H1 (cell line): ENCODE data around the gene ISG15. TPM values are rescaled to one million over a fixed set of nuclear protein-coding genes. Genes with fewer than 3 reads are reported as not detected.

Experiments
- CTCF ChIA-PET: fragments of 300-600 bp; sonication (Branson Sonifier 250); formaldehyde crosslinking; loops from one replicate; lab custom pipeline; 2021; ENCODE audit not compliant: partially characterized antibody; lab: Charles Lee
- POLR2A ChIA-PET: fragments of 300-600 bp; sonication (Branson Sonifier 250); formaldehyde crosslinking; loops from one replicate; lab custom pipeline; 2021; ENCODE audit warnings: inconsistent platforms; ENCODE audit not compliant: partially characterized antibody; lab: Charles Lee
- DNase-seq, 2 experiments: peaks; one replicate each; pipeline versions ENCODE4 v3.0.0 to v3.0.0-alpha.2; 2010 to 2022; ENCODE audit warnings: low spot score in 2 of 2, low read depth in 1 of 2, mixed read lengths in 1 of 2
- FAIRE-seq: peaks from 2 replicates; lab custom pipeline; 2011; peaks lifted over from hg19 to GRCh38; lab: Jason Lieb, UNC
- H2AFZ ChIP-seq: 2 replicates; pipeline ENCODE4 v1.8.1; 2012; ENCODE audit warnings: low read length, inconsistent platforms
- H2AK5ac ChIP-seq: 2 replicates; pipeline ENCODE4 v1.6.1; 2013; ENCODE audit warnings: low read depth, low read length
- H2BK120ac ChIP-seq: replicated peaks from 2 replicates; pipeline ENCODE3; 2013; ENCODE audit warnings: low read depth, low read length, inconsistent platforms
- H2BK12ac ChIP-seq: 2 replicates; pipeline ENCODE4 v1.6.1; 2013; ENCODE audit warnings: low read depth, low read length
- H2BK15ac ChIP-seq: 2 replicates; pipeline ENCODE4 v1.6.1; 2013; ENCODE audit warnings: low read length
- H2BK20ac ChIP-seq: 2 replicates; pipeline ENCODE4 v1.6.1; 2013; ENCODE audit warnings: low read length
- H2BK5ac ChIP-seq: 2 replicates; pipeline ENCODE4 v1.6.1; 2013; ENCODE audit warnings: low read depth, low read length
- H3K14ac ChIP-seq: 2 replicates; pipeline ENCODE4 v1.6.1; 2013; ENCODE audit warnings: inconsistent platforms; ENCODE audit not compliant: insufficient read length
- H3K18ac ChIP-seq: 2 replicates; pipeline ENCODE4 v1.6.1; 2013; ENCODE audit warnings: low read length; ENCODE audit errors: extremely low read depth
- H3K23ac ChIP-seq: 2 replicates; pipeline ENCODE4 v1.6.1; 2013; ENCODE audit warnings: inconsistent platforms; ENCODE audit not compliant: insufficient read length
- H3K23me2 ChIP-seq: 2 replicates; pipeline ENCODE4 v1.6.1; 2013; ENCODE audit warnings: low read depth, low read length
- H3K27ac ChIP-seq: 2 replicates; pipeline ENCODE4 v1.6.1; 2011; ENCODE audit warnings: low read depth, low read length, inconsistent platforms
- H3K27me3 ChIP-seq, 4 experiments: replicated peaks in 1 of 4; 1 replicate in 1 of 4; 2 replicates in 3 of 4; pipeline versions ENCODE4 v1.6.1 to v1.8.1; 2011 to 2013; ENCODE audit warnings: low read length in 3 of 4, mild to moderate bottlenecking in 3 of 4, inconsistent platforms in 2 of 4, mixed read lengths in 2 of 4, moderate library complexity in 1 of 4; ENCODE audit not compliant: control insufficient read depth in 3 of 4, insufficient read depth in 3 of 4; ENCODE audit errors: extremely low read depth in 1 of 4
- H3K36me3 ChIP-seq, 4 experiments: 2 replicates each; pipeline versions ENCODE4 v1.6.1 to v1.8.1; 2011 to 2013; ENCODE audit warnings: mild to moderate bottlenecking in 4 of 4, low read length in 3 of 4, moderate library complexity in 2 of 4, control low read depth in 1 of 4, inconsistent platforms in 1 of 4; ENCODE audit not compliant: insufficient read depth in 4 of 4, control insufficient read depth in 2 of 4
- H3K4ac ChIP-seq: replicated peaks from 2 replicates; pipeline ENCODE3; 2013; ENCODE audit warnings: low read length, low read depth, mixed read lengths, inconsistent platforms; ENCODE audit not compliant: insufficient read length
- H3K4me1 ChIP-seq, 4 experiments: replicated peaks in 1 of 4; 1 replicate in 1 of 4; 2 replicates in 3 of 4; pipeline versions ENCODE4 v1.6.1 to v1.8.1; 2011 to 2013; ENCODE audit warnings: low read length in 3 of 4, inconsistent platforms in 2 of 4, mixed read lengths in 1 of 4; ENCODE audit not compliant: insufficient read depth in 4 of 4, control insufficient read depth in 3 of 4
- H3K4me2 ChIP-seq, 2 experiments: 2 replicates each; pipeline versions ENCODE4 v1.6.1 to v1.8.1; 2011 to 2013; ENCODE audit warnings: low read depth in 2 of 2, low read length in 2 of 2, control low read depth in 1 of 2, inconsistent platforms in 1 of 2, mild to moderate bottlenecking in 1 of 2; ENCODE audit not compliant: insufficient read depth in 1 of 2
- H3K4me3 ChIP-seq, 4 experiments: fragments of 200-600, 300-600 bp in 1 of 4; sonication (generic), shearing (Covaris generic), sonication (Bioruptor Twin) in 1 of 4; 2 replicates each; pipeline versions ENCODE4 v1.5.1 to v1.8.1; 2011 to 2016; ENCODE audit warnings: low read length in 4 of 4, low read depth in 3 of 4, control low read depth in 2 of 4, inconsistent platforms in 2 of 4, mild to moderate bottlenecking in 2 of 4, mixed read lengths in 1 of 4, moderate library complexity in 1 of 4; ENCODE audit not compliant: insufficient read depth in 2 of 4; ENCODE audit errors: extremely low read depth in 1 of 4
- H3K56ac ChIP-seq: replicated peaks from 2 replicates; pipeline ENCODE3; 2013; ENCODE audit warnings: low read depth, mild to moderate bottlenecking, mixed read lengths, low read length, inconsistent platforms; ENCODE audit not compliant: insufficient read length
- H3K79me1 ChIP-seq: 2 replicates; pipeline ENCODE4 v1.6.1; 2013; ENCODE audit warnings: low read depth, low read length, control low read depth
- H3K79me2 ChIP-seq, 2 experiments: 2 replicates each; pipeline versions ENCODE4 v1.6.1 to v1.8.1; 2012 to 2013; ENCODE audit warnings: low read length in 2 of 2, mild to moderate bottlenecking in 2 of 2, inconsistent platforms in 1 of 2; ENCODE audit not compliant: insufficient read depth in 2 of 2, control insufficient read depth in 1 of 2
- H3K9ac ChIP-seq, 4 experiments: replicated peaks in 1 of 4; 1 replicate in 1 of 4; 2 replicates in 3 of 4; pipeline versions ENCODE4 v1.6.1 to v1.8.1; 2011 to 2013; ENCODE audit warnings: low read depth in 3 of 4, low read length in 3 of 4, control low read depth in 2 of 4, mild to moderate bottlenecking in 2 of 4, moderate library complexity in 2 of 4, inconsistent platforms in 1 of 4; ENCODE audit errors: extremely low read depth in 1 of 4
- H3K9me3 ChIP-seq, 2 experiments: 2 replicates each; pipeline versions ENCODE4 v1.6.1 to v1.8.1; 2012 to 2013; ENCODE audit warnings: mild to moderate bottlenecking in 2 of 2, moderate library complexity in 2 of 2, control low read depth in 1 of 2, inconsistent platforms in 1 of 2, low read depth in 1 of 2, low read length in 1 of 2, mixed read lengths in 1 of 2; ENCODE audit not compliant: insufficient read depth in 2 of 2
- H4K20me1 ChIP-seq, 2 experiments: replicated peaks in 1 of 2; 2 replicates each; pipeline versions ENCODE3 to v1.8.1; 2011 to 2013; ENCODE audit warnings: inconsistent platforms in 2 of 2, low read length in 2 of 2, mild to moderate bottlenecking in 1 of 2; ENCODE audit not compliant: insufficient read depth in 2 of 2, control insufficient read depth in 1 of 2
- H4K5ac ChIP-seq: 2 replicates; pipeline ENCODE4 v1.6.1; 2013; ENCODE audit warnings: low read length, low read depth, mixed read lengths, inconsistent platforms; ENCODE audit not compliant: insufficient read length
- H4K8ac ChIP-seq: 2 replicates; pipeline ENCODE4 v1.8.0; 2013; ENCODE audit warnings: mild to moderate bottlenecking, moderate library complexity, low read length, inconsistent platforms; ENCODE audit not compliant: insufficient read depth; ENCODE audit errors: extremely low read depth
- H4K91ac ChIP-seq: replicated peaks from 2 replicates; pipeline ENCODE3; 2013; ENCODE audit warnings: low read length, mixed read lengths, inconsistent platforms; ENCODE audit not compliant: insufficient read length
- BACH1 ChIP-seq: IDR thresholded peaks from 2 replicates; pipeline ENCODE4 v1.6.1; 2012; ENCODE audit warnings: low read length, improper control_type of control experiment
- BCL11A ChIP-seq, 2 experiments: IDR thresholded peaks; one replicate each; pipeline ENCODE4 v1.6.1; 2011; ENCODE audit warnings: low read depth in 2 of 2, low read length in 2 of 2, mild to moderate bottlenecking in 2 of 2
- BRCA1 ChIP-seq: IDR thresholded peaks from 2 replicates; pipeline ENCODE4 v1.6.1; 2012; ENCODE audit warnings: low read depth, low read length, improper control_type of control experiment
- CBX5 ChIP-seq: fragments of 300-800, 300-1000 bp; sonication (generic); IDR thresholded peaks from 2 replicates; pipeline ENCODE4 v1.7.1; 2016; ENCODE audit warnings: antibody characterized with exemption, low read length, low read depth
- GABPA ChIP-seq: IDR thresholded peaks from 2 replicates; pipeline ENCODE4 v1.6.1; 2011; ENCODE audit warnings: mild to moderate bottlenecking, low read length, moderate library complexity, borderline replicate concordance; ENCODE audit not compliant: insufficient read depth
- KDM4A ChIP-seq: IDR thresholded peaks from one replicate; pipeline ENCODE4 v1.7.1; 2012; ENCODE audit warnings: low read depth, mild to moderate bottlenecking, moderate library complexity, low read length, inconsistent platforms; ENCODE audit not compliant: severe bottlenecking
- NANOG ChIP-seq: IDR thresholded peaks from 2 replicates; pipeline ENCODE4 v1.6.1; 2011; ENCODE audit warnings: low read length, low read depth, mild to moderate bottlenecking, inconsistent platforms; ENCODE audit not compliant: insufficient read depth, poor library complexity, severe bottlenecking
- RFX5 ChIP-seq: IDR thresholded peaks from 2 replicates; pipeline ENCODE4 v1.6.1; 2011; ENCODE audit warnings: low read depth, low read length, improper control_type of control experiment, borderline replicate concordance
- SP1 ChIP-seq: IDR thresholded peaks from 2 replicates; pipeline ENCODE4 v1.6.1; 2011; ENCODE audit warnings: low read depth, low read length
- TEAD4 ChIP-seq: IDR thresholded peaks from 2 replicates; pipeline ENCODE4 v1.6.1; 2012; ENCODE audit warnings: low read depth, low read length, inconsistent platforms, mixed read lengths
- ZNF274 ChIP-seq: IDR thresholded peaks from 2 replicates; pipeline ENCODE4 v1.7.0; 2012; ENCODE audit warnings: low read length, borderline replicate concordance; ENCODE audit errors: extremely low read depth
- WGBS, 2 experiments: shearing (Covaris generic) in 1 of 2; methylation state at CpG; one replicate each; pipeline versions ENCODE4 v1.1.6 to v1.1.7; 2013 to 2015; ENCODE audit warnings: low lambda C conversion rate in 2 of 2, mixed read lengths in 2 of 2, inconsistent platforms in 1 of 2, low coverage in 1 of 2, missing lambda C conversion rate in 1 of 2; ENCODE audit not compliant: insufficient replicate concordance in 2 of 2, insufficient coverage in 1 of 2, insufficient read length in 1 of 2; ENCODE audit errors: extremely low coverage in 1 of 2, missing lambda C conversion rate in 1 of 2; 5-methylcytosine and 5-hydroxymethylcytosine counted together
- polyA plus RNA-seq, 7 experiments: library from polyadenylated mRNA; depleted of rRNA in 3 of 7; stranded (reverse) in 5 of 7; unstranded in 2 of 7; fragments of >200 nt in 5 of 7; fragments of 200-250 nt in 2 of 7; gene quantifications; 1 replicate in 5 of 7; 2 replicates in 1 of 7; 4 replicates in 1 of 7; pipeline versions ENCODE4 v1.2.1 to v1.2.3, GENCODE V29; 2011 to 2013; ENCODE audit warnings: missing spikeins in 2 of 7, mixed read lengths in 2 of 7
- total RNA-seq: library from RNA; stranded (reverse); fragmentation: NEBNext Ultra II Directional; extraction: Animal tissue kit (Norgen Biotek cat#: 25700); gene quantifications from 2 replicates; pipeline ENCODE4 v1.2.1, GENCODE V29; 2021
- TF ChIP-seq, protein P1 (sequence below): IDR thresholded peaks from 2 replicates; pipeline ENCODE4 v1.6.1; 2012; ENCODE audit warnings: inconsistent platforms
- TF ChIP-seq, protein P2 (sequence below): IDR thresholded peaks from 2 replicates; pipeline ENCODE4 v1.6.1; 2012; ENCODE audit warnings: inconsistent platforms

ISG15 gene
- total and polyA plus RNA-seq, 2 of the 8 experiments (the other 6 are each of a cell fraction or from before 2014, with no cell fraction given), result 29.3 to 121 TPM

DNA sequence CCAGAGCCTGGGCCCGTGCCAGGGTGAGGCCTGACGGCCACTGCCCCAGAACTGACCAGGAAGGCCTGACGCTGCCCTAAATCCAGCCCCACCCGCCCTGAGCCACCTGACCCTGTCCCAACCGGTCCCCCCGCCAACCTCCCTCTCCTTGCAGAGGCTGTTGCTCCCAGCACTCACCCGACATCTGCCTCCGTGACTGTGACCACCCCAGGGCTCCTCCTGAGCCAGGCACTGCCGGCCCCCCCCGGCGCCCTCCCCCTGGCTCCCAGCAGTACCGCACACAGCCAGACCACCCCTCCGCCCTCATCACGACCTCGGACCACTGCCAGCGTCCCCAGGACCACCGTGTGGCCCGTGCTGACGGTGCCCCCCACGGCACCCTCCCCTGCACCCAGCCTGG lies 32.9 kb downstream of the ISG15 start:
- H4K5ac ChIP-seq, result no peak overlapping the region
- FAIRE-seq, result no peak
- 95% methylated on average over 15 of the region's 20 CpGs; no CpG with 5 or more reads in 1 of the 2 experiments for WGBS, 2 experiments
- H3K27me3 ChIP-seq, result no peaks in the 10 kb centered on the region
- no peaks in the 10 kb centered on the region for H3K23me2 ChIP-seq
- H3K18ac ChIP-seq, result no peak overlapping the region
- H3K4me3 ChIP-seq, result no peak overlapping the region
- no peak overlapping the region for H3K56ac ChIP-seq
- no peaks in the 10 kb centered on the region for H3K79me2 ChIP-seq
- H3K9ac ChIP-seq, result no peak overlapping the region
- no peak for DNase-seq
- no peak overlapping the region for H2AFZ ChIP-seq
- no peak for TF ChIP-seq BACH1
- no peak for TF ChIP-seq KDM4A
- no peak for TF ChIP-seq ZNF274
- no peak for TF ChIP-seq SP1
- no peak for TF ChIP-seq CBX5
- TF ChIP-seq, protein P1, sequence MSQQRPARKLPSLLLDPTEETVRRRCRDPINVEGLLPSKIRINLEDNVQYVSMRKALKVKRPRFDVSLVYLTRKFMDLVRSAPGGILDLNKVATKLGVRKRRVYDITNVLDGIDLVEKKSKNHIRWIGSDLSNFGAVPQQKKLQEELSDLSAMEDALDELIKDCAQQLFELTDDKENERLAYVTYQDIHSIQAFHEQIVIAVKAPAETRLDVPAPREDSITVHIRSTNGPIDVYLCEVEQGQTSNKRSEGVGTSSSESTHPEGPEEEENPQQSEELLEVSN, result no peak
- no peak for TF ChIP-seq RFX5
- TF ChIP-seq NANOG, result no peak
- TF ChIP-seq BRCA1, result no peak
- TF ChIP-seq TEAD4, result no peak
- TF ChIP-seq, protein P2, sequence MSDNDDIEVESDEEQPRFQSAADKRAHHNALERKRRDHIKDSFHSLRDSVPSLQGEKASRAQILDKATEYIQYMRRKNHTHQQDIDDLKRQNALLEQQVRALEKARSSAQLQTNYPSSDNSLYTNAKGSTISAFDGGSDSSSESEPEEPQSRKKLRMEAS, result no peak
- TF ChIP-seq BCL11A (IDR thresholded peaks at IDR 0.05; ENCODE audit: low read depth in 2 of 2, low read length in 2 of 2), result no peak
- no peak for TF ChIP-seq GABPA
- H2BK5ac ChIP-seq, result no peak overlapping the region
- no peak overlapping the region for H3K14ac ChIP-seq
- POLR2A ChIA-PET, result interaction anchor here (1.0 to 3.8 kb wide), 3 partner anchors 10 to 15 kb away, joined by 3 to 19 read pairs (median 4); no protein-coding TSS in a partner anchor
- no peak overlapping the region for H4K91ac ChIP-seq
- H3K4me2 ChIP-seq, result no peak overlapping the region
- H2AK5ac ChIP-seq, result no peak overlapping the region
- no peak overlapping the region for H2BK20ac ChIP-seq
- H3K4ac ChIP-seq, result no peak overlapping the region
- H2BK12ac ChIP-seq, result no peak overlapping the region
- peaks cover 4% of the 10 kb centered on the region; the same call in 1 of the 2 replicates for H3K79me1 ChIP-seq
- H3K23ac ChIP-seq, result no peak overlapping the region
- peaks cover 6 to 76% (median 27%) of the 10 kb centered on the region in 4 experiments for H3K36me3 ChIP-seq
- H3K9me3 ChIP-seq, result no peaks in the 10 kb centered on the region
- no peak overlapping the region for H3K27ac ChIP-seq
- peaks cover 13 to 25% of the 10 kb centered on the region in 2 experiments for H4K20me1 ChIP-seq
- CTCF ChIA-PET, result no interaction called here
- no peak overlapping the region for H2BK15ac ChIP-seq
- no peak overlapping the region for H2BK120ac ChIP-seq
- H3K4me1 ChIP-seq, result 0 out of 7 replicates have a peak, but pooled peaks cover 0 to 2% (median 0%) of the 10 kb centered on the region in 4 experiments
- no peak overlapping the region for H4K8ac ChIP-seq
